Stimulated activated CD8-positive, alpha-beta memory T cell treated with anti-CD3 and anti-CD28 coated beads, Interleukin-2, amount 100 ng/mL, for 48 hours (primary cell): ENCODE measurements around the gene CDC42EP3.

Source experiments
- DNase-seq, 2 donors: peaks; one replicate each; pipeline ENCODE4 v3.0.0-alpha.2; 2020; ENCODE audit warnings: low read depth in 2 of 2

Gene CDC42EP3, protein sequence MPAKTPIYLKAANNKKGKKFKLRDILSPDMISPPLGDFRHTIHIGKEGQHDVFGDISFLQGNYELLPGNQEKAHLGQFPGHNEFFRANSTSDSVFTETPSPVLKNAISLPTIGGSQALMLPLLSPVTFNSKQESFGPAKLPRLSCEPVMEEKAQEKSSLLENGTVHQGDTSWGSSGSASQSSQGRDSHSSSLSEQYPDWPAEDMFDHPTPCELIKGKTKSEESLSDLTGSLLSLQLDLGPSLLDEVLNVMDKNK

DNA sequence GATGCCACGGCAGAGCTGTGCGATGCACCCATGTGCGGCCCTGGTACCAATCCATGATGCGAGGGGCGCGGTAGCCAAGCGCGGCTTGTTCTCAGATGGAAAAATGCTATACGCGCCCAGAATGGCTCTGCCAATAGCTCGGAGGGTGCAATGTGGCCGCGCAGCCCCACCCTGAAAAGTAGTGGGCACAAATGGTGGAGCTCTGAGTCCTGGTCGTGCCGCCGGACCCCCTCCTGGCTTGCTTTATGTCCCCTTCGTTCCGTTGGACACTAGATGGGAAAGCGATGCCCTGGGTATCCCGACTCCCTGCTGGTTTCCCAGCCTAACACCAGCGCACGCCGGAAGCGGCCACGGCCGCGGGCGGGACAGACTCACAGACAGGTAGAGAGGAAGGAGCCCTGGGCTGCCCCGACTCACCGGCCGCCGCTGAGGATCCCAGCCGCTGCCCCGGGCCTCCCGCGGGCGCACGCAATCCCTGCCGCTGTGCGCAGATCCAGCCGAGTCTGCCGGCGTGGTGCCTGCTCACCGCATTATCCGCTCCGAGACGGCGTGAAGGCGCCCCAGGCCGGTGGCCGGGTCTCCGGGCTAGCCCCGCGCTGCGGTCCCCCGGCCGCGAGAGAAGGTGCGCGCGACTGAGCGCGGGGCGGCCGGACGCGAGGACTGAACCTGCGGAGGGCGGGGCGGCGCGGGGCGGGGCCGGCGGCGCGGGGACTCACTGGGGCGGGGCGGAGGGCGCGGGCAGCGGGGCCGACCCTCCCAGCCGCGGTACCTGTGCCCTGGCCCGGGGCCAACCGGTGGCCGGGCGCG, at the start of gene CDC42EP3:
CDC42EP3 (minus strand) TSS at position 634 of the 807 bp plus-strand sequence. CDS start 25,055 bp downstream, outside the sequence.
- DNase-seq: peak; percentile 62 to 73

- no peak for DNase-seq
These were observed 49.7 kb upstream of the CDC42EP3 start for GRCh38 chr2:37721201-37721560.

GRCh38 chr2:37720533-37721200, 49.2 kb upstream of the CDC42EP3 start:
- no peak for DNase-seq

- DNase-seq: no peak
These were observed 47.2 kb upstream of the CDC42EP3 start for GRCh38 chr2:37718515-37719161.

GRCh38 chr2:37713258-37713700, 41.8 kb upstream of the CDC42EP3 start:
- DNase-seq: no peak

- DNase-seq: no peak
These were observed 40.4 kb upstream of the CDC42EP3 start for GRCh38 chr2:37711831-37712230.

GRCh38 chr2:37711308-37711731, 39.9 kb upstream of the CDC42EP3 start:
- DNase-seq: no peak

GRCh38 chr2:37709111-37709510, 37.7 kb upstream of the CDC42EP3 start:
- DNase-seq: no peak

GRCh38 chr2:37708146-37708545, 36.7 kb upstream of the CDC42EP3 start:
- no peak for DNase-seq

GRCh38 chr2:37707393-37707792, 36.0 kb upstream of the CDC42EP3 start:
- DNase-seq: no peak

- no peak for DNase-seq
These were observed 35.1 kb upstream of the CDC42EP3 start for GRCh38 chr2:37706334-37707183.

- DNase-seq: no peak
These were observed 33.7 kb upstream of the CDC42EP3 start for GRCh38 chr2:37705191-37705590.

GRCh38 chr2:37698931-37699481, 27.6 kb upstream of the CDC42EP3 start:
- DNase-seq: no peak

GRCh38 chr2:37695336-37695735, 23.9 kb upstream of the CDC42EP3 start:
- DNase-seq: no peak

- DNase-seq: no peak
These were observed 21.3 kb upstream of the CDC42EP3 start for GRCh38 chr2:37692711-37693110.

DNA sequence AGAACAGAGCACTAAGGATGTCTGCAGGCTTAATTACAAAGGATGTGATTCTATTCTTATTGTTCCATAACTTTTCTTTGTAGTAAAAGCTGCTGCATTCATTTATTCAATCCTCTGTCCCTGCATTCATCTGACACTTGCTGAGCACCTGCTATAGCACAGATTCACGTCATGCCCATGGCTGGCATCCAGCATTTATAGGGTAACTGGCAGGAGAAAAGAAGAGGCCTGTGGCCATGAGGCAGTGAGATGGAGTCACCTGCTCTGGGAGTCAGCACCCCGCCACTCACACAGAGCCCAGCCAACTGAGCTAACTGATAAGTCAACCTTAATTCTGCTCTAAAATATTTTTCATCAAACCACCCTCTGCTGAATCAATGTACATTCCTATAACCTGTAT, 18.3 kb upstream of the CDC42EP3 start:
- no peak for DNase-seq

DNA sequence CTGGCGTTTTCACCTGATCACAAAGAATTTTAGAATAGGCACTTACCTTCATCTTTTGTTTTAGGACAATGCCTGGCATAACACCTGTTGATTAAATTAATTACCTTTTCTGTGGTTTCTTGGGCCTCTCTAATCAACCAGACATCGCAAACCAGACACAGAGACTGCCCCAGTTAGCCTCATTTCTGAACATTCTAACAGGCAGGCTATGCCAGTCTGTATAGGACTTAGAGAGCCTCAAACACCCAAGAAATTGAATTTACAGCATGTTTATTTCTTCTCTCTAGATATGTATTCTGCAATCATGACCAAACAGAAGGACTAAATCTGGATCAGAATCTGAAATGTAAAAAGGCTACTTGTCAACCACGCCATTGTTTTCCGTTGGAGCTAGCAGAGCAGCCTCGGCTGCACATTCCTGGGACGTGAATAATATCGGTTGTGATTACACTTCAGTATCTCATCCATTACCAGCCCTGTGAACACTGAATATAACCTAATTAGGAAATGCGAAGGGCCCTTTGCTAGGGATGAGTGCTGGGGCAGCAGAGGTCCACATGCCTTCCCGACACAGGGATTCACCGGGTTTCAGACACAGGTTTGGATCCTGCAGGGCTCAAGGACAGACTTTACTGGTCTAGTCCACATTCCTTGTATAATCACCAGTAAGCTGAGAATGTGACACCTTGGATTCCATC, 17.5 kb upstream of the CDC42EP3 start:
- DNase-seq: no peak

DNA sequence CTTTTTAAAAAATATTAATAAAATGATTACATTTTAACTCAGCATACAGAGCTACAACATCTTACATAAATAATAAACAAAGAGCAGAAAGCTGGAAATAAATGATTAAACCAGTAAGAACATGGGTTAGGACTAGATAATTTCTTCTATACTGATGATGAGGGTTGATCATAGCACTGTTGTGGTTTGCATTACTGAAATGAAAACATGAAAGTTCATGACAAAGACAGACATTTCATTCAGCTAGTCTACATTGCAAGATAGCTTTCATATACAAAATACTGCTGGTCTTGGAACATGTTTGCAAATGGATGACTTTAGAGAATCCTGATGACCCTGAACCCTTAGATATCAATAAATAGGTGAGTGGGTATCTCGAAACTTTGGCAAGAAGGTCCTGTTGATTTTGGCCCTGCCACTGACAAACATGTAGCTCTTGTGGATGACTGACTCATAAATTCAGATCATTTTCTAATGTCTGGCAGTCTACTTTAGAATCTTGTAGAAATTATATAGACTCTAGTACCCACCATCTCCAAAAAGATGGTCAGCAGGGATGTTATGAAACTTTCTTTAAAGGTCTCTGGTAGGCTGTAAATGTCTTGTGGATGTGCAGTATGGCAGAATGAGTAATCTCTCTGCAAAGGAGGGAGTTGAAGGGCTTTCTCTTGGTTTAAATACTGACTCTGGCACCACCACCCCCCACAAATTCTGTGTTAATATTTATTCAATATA, 15.5 kb upstream of the CDC42EP3 start:
- DNase-seq: no peak

DNA sequence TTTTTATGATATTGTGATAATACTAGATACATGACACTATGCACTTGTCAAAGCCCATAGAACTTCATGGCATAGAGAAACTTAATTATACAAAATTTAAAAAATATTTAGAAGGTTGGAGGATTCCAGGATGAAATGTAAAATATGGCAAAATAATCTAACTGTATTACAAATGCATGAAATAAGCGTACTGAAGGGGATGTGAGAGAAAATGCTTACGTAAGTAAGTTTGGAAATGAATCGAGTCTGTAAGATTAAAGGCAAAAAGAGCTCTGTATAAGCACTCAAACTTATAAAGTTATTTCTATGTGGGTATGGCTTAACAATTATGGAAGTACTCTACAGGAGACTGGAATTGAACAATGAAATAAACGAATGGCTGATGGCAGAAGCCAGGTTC, 13.4 kb upstream of the CDC42EP3 start:
- no peak for DNase-seq
